Kidney (tissue), 14 donors: ENCODE measurements around the gene MAPKAP1. TPM values are rescaled to one million over a fixed set of nuclear protein-coding genes. Genes with fewer than 3 reads are reported as not detected.

Experiments used
- DNase-seq, 5 donors: peaks; one replicate each; pipeline ENCODE4 v3.0.0-alpha.2; 2013 to 2020
- FAIRE-seq: peaks from 2 replicates; lab custom pipeline; 2012; peaks lifted over from hg19 to GRCh38; lab: Jason Lieb, UNC
- H3K27ac ChIP-seq, 2 donors: one replicate each; pipeline ENCODE4 v1.7.0; 2013; ENCODE audit warnings: low read depth in 2 of 2, low read length in 2 of 2, inconsistent platforms in 1 of 2
- H3K27me3 ChIP-seq: one replicate; pipeline ENCODE4 v1.7.1; 2013; ENCODE audit warnings: low read length, inconsistent platforms; ENCODE audit not compliant: control insufficient read depth, insufficient read depth
- H3K36me3 ChIP-seq, 3 donors: one replicate each; pipeline versions ENCODE4 v1.7.0 to v1.7.1; 2013; ENCODE audit warnings: low read length in 3 of 3, control low read depth in 1 of 3, inconsistent platforms in 1 of 3; ENCODE audit not compliant: insufficient read depth in 3 of 3, control insufficient read depth in 2 of 3
- H3K4me1 ChIP-seq, 3 donors: one replicate each; pipeline versions ENCODE4 v1.7.0 to v1.7.1; 2013; ENCODE audit warnings: low read length in 3 of 3, inconsistent platforms in 1 of 3, low read depth in 1 of 3; ENCODE audit not compliant: control insufficient read depth in 2 of 3, insufficient read depth in 2 of 3
- H3K4me3 ChIP-seq, 3 donors: one replicate each; pipeline versions ENCODE4 v1.7.0 to v1.8.1; 2013; ENCODE audit warnings: low read length in 3 of 3, control low read depth in 1 of 3, inconsistent platforms in 1 of 3
- H3K9ac ChIP-seq, 3 donors: one replicate each; pipeline versions ENCODE4 v1.7.0 to v1.7.1; 2013; ENCODE audit warnings: low read length in 3 of 3, control low read depth in 1 of 3, inconsistent platforms in 1 of 3
- H3K9me3 ChIP-seq, 3 donors: one replicate each; pipeline versions ENCODE4 v1.7.0 to v1.7.1; 2013; ENCODE audit warnings: low read length in 3 of 3, control low read depth in 1 of 3, inconsistent platforms in 1 of 3; ENCODE audit not compliant: control insufficient read depth in 2 of 3, insufficient read depth in 1 of 3
- intact Hi-C: fragments of 100-400 bp; cut with DNase I; formaldehyde crosslinking; loops from one replicate; pipeline ENCODE4 v1.11.1; 2022
- polyA plus RNA-seq: library from polyadenylated mRNA; stranded (reverse); fragments of 350-450 nt; fragmentation: Illumina TruSeq; extraction: RNeasy Lipid Tissue Mini Kit (QIAGEN cat#74804); gene quantifications from one replicate; pipeline ENCODE4 v1.2.3, GENCODE V29; 2014; ENCODE audit warnings: low read depth, low replicate concordance; ENCODE audit not compliant: insufficient read depth
- total RNA-seq: library from RNA; stranded (reverse); fragmentation: NEBNext Ultra II Directional; extraction: Animal tissue kit (Norgen Biotek cat#: 25700); gene quantifications from one replicate; pipeline ENCODE4 v1.2.1, GENCODE V29; 2021
- TF ChIP-seq, protein P1 (sequence below): IDR thresholded peaks from 3 replicates; pipeline ENCODE4 v1.5.1; 2012; ENCODE audit warnings: mild to moderate bottlenecking, moderate library complexity, borderline replicate concordance; ENCODE audit not compliant: insufficient read depth; ENCODE audit errors: extremely low read depth
- donor health status: control.
- donor health status: control.
- donor health status: control.
- donor health status: control.
- donor health status: control.
- donor health status: DM: yes; HTN: yes; CAD: no.
- donor health status: Normal renal cell carcinoma (clear cell type).

The MAPKAP1 gene
- total and polyA plus RNA-seq, 2 donors from 2014 or later: 70.5 to 99.4 TPM

DNA sequence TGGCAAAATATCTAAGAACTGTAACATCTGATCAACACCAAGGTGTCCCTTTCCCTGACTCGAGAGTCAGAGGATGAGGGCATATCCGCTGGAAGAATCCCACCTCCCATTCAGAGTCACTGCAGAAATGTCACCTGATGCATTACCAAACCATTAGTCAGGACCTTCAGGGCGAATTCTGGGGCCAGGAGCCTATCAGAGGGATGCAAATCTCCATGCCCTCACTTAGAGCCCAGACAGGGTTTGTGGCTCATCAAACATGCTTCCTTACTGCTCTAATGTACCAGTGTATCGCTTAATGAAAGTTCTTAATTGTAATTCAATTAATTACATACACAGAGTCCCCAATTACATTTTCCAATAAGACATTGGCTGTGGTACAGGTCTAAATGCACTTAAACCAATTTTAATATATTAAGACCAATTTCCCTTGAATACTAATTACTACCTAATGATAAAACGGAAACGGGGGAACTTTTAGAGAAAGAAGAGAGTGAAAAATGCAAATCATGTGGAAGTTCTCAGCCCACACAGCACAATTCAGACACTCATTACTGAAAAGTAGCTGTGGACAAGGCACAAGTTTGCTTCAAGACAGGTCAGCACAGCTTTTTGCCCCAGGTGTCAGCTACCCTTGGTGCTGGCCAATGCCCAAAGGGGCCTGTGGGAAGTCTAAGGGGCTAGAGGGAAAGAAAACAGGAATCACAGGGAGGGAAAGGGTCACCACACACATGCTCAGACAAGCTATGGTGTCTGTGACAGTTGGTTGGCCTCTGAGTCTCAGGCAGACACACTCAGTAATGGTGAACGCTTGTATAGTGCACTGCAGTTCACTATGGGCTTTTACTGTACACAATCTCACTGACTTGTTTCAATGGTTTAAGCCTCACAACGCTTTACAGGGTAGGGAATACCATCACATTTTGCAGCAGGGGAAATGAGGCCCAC is 211.6 kb downstream of the MAPKAP1 start:
- no peak for DNase-seq
- H3K36me3 ChIP-seq: no peaks in the 10 kb centered on the region
- no peak overlapping the region for H3K4me3 ChIP-seq
- no peak overlapping the region for H3K27ac ChIP-seq
- peaks cover 0 to 15% (median 3%) of the 10 kb centered on the region in 3 donors for H3K4me1 ChIP-seq
- H3K27me3 ChIP-seq: no peaks in the 10 kb centered on the region
- H3K9me3 ChIP-seq: no peaks in the 10 kb centered on the region
- TF ChIP-seq, protein P1, sequence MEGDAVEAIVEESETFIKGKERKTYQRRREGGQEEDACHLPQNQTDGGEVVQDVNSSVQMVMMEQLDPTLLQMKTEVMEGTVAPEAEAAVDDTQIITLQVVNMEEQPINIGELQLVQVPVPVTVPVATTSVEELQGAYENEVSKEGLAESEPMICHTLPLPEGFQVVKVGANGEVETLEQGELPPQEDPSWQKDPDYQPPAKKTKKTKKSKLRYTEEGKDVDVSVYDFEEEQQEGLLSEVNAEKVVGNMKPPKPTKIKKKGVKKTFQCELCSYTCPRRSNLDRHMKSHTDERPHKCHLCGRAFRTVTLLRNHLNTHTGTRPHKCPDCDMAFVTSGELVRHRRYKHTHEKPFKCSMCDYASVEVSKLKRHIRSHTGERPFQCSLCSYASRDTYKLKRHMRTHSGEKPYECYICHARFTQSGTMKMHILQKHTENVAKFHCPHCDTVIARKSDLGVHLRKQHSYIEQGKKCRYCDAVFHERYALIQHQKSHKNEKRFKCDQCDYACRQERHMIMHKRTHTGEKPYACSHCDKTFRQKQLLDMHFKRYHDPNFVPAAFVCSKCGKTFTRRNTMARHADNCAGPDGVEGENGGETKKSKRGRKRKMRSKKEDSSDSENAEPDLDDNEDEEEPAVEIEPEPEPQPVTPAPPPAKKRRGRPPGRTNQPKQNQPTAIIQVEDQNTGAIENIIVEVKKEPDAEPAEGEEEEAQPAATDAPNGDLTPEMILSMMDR: no peak
- H3K9ac ChIP-seq: no peak overlapping the region
- FAIRE-seq: no peak
- intact Hi-C loops: no loop called here

DNA sequence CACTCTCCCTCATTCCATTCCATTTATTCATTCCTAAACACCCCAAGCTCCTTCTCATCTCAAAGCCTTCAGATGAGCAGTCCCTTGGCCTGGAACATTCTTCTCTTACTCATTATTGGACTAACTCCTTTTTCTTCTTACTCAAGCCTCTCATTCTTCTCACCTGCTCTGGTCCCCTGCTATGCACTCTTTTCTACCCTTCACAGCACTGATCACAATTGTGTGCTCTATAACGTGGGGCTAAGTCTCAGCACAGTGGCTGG is 212.4 kb downstream of the MAPKAP1 start:
- H3K4me1 ChIP-seq: peaks cover 0 to 18% (median 3%) of the 10 kb centered on the region in 3 donors
- H3K9me3 ChIP-seq: no peaks in the 10 kb centered on the region
- H3K9ac ChIP-seq: no peak overlapping the region
- no peak for DNase-seq
- TF ChIP-seq, protein P1: no peak
- intact Hi-C loops: no loop called here
- no peak for FAIRE-seq
- no peaks in the 10 kb centered on the region for H3K36me3 ChIP-seq
- no peaks in the 10 kb centered on the region for H3K27me3 ChIP-seq
- H3K27ac ChIP-seq: no peak overlapping the region
- H3K4me3 ChIP-seq: no peak overlapping the region

DNA sequence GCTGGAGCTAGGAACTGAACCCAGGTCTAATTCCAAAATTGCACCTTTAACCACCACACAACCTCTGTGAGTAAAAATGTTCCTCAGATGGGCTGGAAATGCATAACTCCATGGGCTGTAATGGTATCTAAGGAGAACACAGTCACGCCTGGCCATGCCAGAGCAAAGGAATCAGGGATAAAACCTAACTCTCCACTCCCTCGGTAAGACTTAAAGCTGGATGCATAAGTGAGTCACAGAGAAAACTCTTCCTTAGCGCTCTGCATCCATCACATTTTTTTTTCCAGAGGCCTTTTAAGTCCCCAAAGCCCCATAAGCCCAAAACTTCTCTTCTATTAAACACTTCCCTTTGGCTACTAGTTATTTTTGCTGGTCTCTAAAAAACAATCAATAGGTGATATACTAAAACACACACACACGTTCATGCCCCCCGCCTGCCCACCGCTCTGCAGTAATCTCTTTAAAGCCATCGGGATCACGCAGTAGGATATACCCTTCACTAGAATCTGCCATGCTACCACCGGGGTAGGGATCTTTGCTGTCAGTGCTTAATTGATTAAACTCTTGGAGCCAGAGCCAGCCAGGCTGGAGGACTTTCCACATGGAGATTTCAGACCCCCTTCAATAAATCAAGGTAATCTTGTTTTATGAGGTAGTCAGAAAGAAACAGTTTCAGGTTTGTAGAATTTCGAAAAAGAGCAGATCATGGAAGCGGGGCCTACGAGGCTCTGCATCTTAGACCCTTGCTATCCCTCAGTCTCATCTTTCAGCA is 212.9 kb downstream of the MAPKAP1 start:
- peak overlapping the region in 1 of 2 donors; percentile 44 for H3K27ac ChIP-seq
- DNase-seq (no peak), FAIRE-seq (no peak)
- H3K4me3 ChIP-seq: no peak overlapping the region
- no peaks in the 10 kb centered on the region for H3K36me3 ChIP-seq
- TF ChIP-seq, protein P1: no peak
- no peaks in the 10 kb centered on the region for H3K9me3 ChIP-seq
- intact Hi-C loops: no loop called here
- no peaks in the 10 kb centered on the region for H3K27me3 ChIP-seq
- peaks cover 0 to 18% (median 3%) of the 10 kb centered on the region in 3 donors for H3K4me1 ChIP-seq
- H3K9ac ChIP-seq: no peak overlapping the region
